A673 (cell line): Measurements from ENCODE around the gene RPTOR.

Experiments used
- CTCF ChIP-seq: fragments of 300-800, 200-600 bp; sonication (generic); conservative IDR thresholded peaks from 2 replicates; pipeline ENCODE4 v1.5.1; 2017; ENCODE audit warnings: low read depth, mild to moderate bottlenecking, antibody characterized with exemption, low read length, moderate library complexity, mixed read lengths
- EZH2 ChIP-seq: fragments of 200-600 bp; sonication (generic); IDR thresholded peaks from 2 replicates; pipeline ENCODE4 v1.6.1; 2017; ENCODE audit warnings: borderline replicate concordance, low read depth, mild to moderate bottlenecking, mixed read lengths, antibody characterized with exemption, low read length; ENCODE audit not compliant: poor library complexity, severe bottlenecking

- TF ChIP-seq EZH2 = no peak
- no peak for TF ChIP-seq CTCF
These were observed 25.3 kb downstream of the RPTOR start for GRCh38 chr17:80569924-80570323.
